ENCODE data around the gene TTC7B.

DNA sequence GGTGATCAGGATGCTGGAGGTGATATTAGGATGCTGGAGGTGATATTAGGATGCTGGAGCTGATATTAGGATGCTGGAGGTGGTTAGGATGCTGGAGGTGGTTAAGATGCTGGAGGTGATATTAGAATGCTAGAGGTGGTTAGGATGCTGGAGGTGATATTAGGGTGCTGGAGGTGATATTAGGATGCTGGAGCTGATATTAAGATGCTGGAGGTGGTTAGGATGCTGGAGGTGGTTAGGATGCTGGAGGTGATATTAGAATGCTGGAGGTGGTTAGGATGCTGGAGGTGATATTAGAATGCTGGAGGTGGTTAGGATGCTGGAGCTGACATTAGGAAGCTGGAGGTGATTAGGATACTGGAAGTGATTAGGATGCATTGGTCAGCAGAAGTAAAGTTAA, 318.0 kb downstream of the TTC7B start:
- TF ChIP-seq, protein P1, sequence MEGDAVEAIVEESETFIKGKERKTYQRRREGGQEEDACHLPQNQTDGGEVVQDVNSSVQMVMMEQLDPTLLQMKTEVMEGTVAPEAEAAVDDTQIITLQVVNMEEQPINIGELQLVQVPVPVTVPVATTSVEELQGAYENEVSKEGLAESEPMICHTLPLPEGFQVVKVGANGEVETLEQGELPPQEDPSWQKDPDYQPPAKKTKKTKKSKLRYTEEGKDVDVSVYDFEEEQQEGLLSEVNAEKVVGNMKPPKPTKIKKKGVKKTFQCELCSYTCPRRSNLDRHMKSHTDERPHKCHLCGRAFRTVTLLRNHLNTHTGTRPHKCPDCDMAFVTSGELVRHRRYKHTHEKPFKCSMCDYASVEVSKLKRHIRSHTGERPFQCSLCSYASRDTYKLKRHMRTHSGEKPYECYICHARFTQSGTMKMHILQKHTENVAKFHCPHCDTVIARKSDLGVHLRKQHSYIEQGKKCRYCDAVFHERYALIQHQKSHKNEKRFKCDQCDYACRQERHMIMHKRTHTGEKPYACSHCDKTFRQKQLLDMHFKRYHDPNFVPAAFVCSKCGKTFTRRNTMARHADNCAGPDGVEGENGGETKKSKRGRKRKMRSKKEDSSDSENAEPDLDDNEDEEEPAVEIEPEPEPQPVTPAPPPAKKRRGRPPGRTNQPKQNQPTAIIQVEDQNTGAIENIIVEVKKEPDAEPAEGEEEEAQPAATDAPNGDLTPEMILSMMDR (IDR thresholded peaks at IDR 0.05; ENCODE audit: low read depth, low read length), result no peak
- TF ChIP-seq POLR2A (IDR thresholded peaks at IDR 0.05; ENCODE audit: extremely low read depth, insufficient read length), result no peak
- TF ChIP-seq, protein P2, sequence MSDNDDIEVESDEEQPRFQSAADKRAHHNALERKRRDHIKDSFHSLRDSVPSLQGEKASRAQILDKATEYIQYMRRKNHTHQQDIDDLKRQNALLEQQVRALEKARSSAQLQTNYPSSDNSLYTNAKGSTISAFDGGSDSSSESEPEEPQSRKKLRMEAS (IDR thresholded peaks at IDR 0.05; ENCODE audit: low read depth, low read length), result no peak

Data from NB4 (cell line).